Kidney epithelial cell (primary cell): Measurements from ENCODE around the gene RFPL3. TPM values are rescaled to one million over a fixed set of nuclear protein-coding genes. Genes with fewer than 3 reads are reported as not detected.
"Not testable (repeated sequence)": the region's sequence is repeated elsewhere in the genome, so short reads cannot be mapped to it uniquely, and the experiment has no call there.

Experiments
- DNase-seq: peaks from one replicate; pipeline ENCODE4 v3.0.0-alpha.2; 2010; ENCODE audit warnings: low read depth
- H3K27me3 ChIP-seq: 2 replicates; pipeline ENCODE4 v1.6.0; 2011; ENCODE audit warnings: low read length; ENCODE audit not compliant: control insufficient read depth, insufficient read depth
- H3K36me3 ChIP-seq: 2 replicates; pipeline ENCODE4 v1.5.1; 2011; ENCODE audit warnings: low read length; ENCODE audit not compliant: control insufficient read depth, insufficient read depth
- H3K4me3 ChIP-seq: 2 replicates; pipeline ENCODE4 v1.5.1; 2011; ENCODE audit warnings: low read depth, mild to moderate bottlenecking, control low read depth, low read length
- total RNA-seq: library from RNA; depleted of rRNA; stranded (reverse); fragments of >200 nt; gene quantifications from 2 replicates; pipeline ENCODE4 v1.2.3, GENCODE V29; 2015
- TF ChIP-seq, protein P1 (sequence below): IDR thresholded peaks from 2 replicates; pipeline ENCODE4 v1.5.1; 2011; ENCODE audit warnings: mild to moderate bottlenecking, moderate library complexity, low read length, control low read depth, inconsistent platforms; ENCODE audit not compliant: insufficient read depth, poor library complexity, severe bottlenecking

Gene RFPL3
- total RNA-seq: not detected in 2 replicates

GRCh38 chr22:32357567-32357966 lies at the start of gene RFPL3:
Gene RFPL3, plus strand, starts transcription at chr22:32357867. Its CDS starts 205 bp downstream, at chr22:32358072.
- not testable (repeated sequence) for H3K27me3 ChIP-seq, H3K36me3 ChIP-seq, H3K4me3 ChIP-seq, DNase-seq

- TF ChIP-seq, protein P1, sequence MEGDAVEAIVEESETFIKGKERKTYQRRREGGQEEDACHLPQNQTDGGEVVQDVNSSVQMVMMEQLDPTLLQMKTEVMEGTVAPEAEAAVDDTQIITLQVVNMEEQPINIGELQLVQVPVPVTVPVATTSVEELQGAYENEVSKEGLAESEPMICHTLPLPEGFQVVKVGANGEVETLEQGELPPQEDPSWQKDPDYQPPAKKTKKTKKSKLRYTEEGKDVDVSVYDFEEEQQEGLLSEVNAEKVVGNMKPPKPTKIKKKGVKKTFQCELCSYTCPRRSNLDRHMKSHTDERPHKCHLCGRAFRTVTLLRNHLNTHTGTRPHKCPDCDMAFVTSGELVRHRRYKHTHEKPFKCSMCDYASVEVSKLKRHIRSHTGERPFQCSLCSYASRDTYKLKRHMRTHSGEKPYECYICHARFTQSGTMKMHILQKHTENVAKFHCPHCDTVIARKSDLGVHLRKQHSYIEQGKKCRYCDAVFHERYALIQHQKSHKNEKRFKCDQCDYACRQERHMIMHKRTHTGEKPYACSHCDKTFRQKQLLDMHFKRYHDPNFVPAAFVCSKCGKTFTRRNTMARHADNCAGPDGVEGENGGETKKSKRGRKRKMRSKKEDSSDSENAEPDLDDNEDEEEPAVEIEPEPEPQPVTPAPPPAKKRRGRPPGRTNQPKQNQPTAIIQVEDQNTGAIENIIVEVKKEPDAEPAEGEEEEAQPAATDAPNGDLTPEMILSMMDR: no peak
Measured at GRCh38 chr22:32308191-32308590, 49.5 kb upstream of the RFPL3 start.

DNA sequence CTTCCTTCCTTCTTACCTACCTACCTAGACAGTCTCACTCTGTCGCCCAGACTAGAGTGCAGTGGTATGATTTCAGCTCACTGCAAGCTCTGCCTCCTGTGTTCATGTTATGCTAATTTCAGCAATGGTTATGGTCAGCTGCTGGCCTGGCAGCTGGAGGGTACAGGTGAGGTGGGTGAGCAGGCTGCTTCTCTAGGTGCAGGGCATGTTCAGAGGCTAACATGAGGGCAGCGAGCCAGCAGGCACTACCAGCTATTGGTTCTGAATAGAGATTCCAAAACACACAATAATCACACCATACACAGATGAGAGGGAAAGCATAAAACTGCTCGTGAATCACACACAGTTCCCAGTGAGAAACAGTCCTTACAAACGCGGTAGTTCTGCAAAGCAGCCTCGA lies 48.7 kb upstream of the RFPL3 start:
- H3K36me3 ChIP-seq: no peaks in the 10 kb centered on the region
- no peak overlapping the region for H3K4me3 ChIP-seq
- TF ChIP-seq, protein P1: no peak
- H3K27me3 ChIP-seq: no peaks in the 10 kb centered on the region
- no peak for DNase-seq

More at GRCh38 chr22:32308191-32308590, 49.5 kb upstream of the RFPL3 start:
- no peaks in the 10 kb centered on the region for H3K36me3 ChIP-seq
- H3K4me3 ChIP-seq: no peak overlapping the region
- no peak for DNase-seq
- no peaks in the 10 kb centered on the region for H3K27me3 ChIP-seq

GRCh38 chr22:32309585-32310251 lies 47.9 kb upstream of the RFPL3 start:
- TF ChIP-seq, protein P1: no peak
- H3K27me3 ChIP-seq: no peaks in the 10 kb centered on the region
- no peaks in the 10 kb centered on the region for H3K36me3 ChIP-seq
- no peak for DNase-seq
- H3K4me3 ChIP-seq: no peak overlapping the region

DNA sequence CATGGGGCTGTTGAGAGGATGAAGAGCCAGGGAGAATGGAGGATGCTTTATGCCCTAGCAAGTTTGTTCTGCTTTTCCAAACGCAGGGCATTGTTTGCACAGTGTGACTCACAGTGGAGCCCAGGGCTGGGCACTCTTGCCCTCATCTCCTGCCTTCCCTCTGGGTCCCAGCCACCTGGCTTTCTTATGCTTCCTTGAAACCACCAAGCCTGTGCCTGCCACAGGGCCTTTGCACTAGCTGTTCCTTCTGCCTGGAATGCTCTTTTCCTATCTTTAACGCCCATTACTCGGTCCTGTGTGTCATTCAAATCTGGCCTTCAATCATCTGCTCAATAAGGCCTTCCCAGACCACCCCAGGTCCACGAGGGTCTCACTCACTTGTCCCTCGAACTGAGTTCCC lies 46.9 kb upstream of the RFPL3 start:
- Histone ChIP-seq H3K27me3 (no peaks in the 10 kb centered on the region), H3K36me3 (no peaks in the 10 kb centered on the region), H3K4me3 (no peak overlapping the region)
- TF ChIP-seq, protein P1: no peak
- DNase-seq: no peak

DNA sequence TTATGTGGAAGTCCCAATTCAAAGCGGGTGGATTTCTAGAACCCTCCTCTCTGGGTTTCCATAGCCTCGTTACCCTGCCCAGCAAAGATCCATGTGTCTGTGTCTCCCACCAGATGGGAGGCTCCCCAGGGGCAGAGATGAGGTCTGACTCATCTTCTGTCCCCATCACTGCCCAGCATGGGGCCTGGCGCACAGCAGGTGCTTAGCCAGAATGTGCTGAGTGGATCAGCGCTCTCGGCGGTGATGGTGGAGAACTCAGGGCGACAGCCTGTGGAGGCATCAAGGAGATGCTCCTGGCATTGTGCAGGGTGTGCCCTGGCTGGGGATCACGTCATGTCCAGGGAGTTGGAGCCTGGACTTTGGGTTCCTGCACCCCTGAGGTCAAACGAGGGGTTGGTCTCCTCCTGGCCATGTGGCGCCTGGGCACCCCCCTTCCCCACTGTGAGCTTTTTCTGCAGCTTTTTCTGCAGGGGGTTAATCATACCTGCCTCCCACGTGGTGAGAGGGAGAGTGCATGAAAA lies 46.1 kb upstream of the RFPL3 start:
- DNase-seq: no peak
- Histone ChIP-seq H3K27me3 (no peaks in the 10 kb centered on the region), H3K4me3 (no peak overlapping the region), H3K36me3 (no peaks in the 10 kb centered on the region)
- TF ChIP-seq, protein P1: no peak
